ENCODE results near the gene HSPA12A. TPM values are rescaled to one million over a fixed set of nuclear protein-coding genes. Genes with fewer than 3 reads are reported as not detected.

The HSPA12A gene
- total RNA-seq, 1 experiment from 2014 or later, result 3.6 TPM

GRCh38 chr10:116691635-116692034, 50.7 kb downstream of the HSPA12A start:
- DNase-seq (ENCODE audit: low read depth), result no peak

- DNase-seq (ENCODE audit: low read depth), result peak; percentile 9
These were observed 51.7 kb downstream of the HSPA12A start for GRCh38 chr10:116690356-116691322.

GRCh38 chr10:116689744-116690143, 52.6 kb downstream of the HSPA12A start:
- DNase-seq (ENCODE audit: low read depth), result no peak

- no peak for DNase-seq (ENCODE audit: low read depth)
These were observed 53.4 kb downstream of the HSPA12A start for GRCh38 chr10:116688741-116689495.

GRCh38 chr10:116688241-116688711, 54.1 kb downstream of the HSPA12A start:
- peak; percentile 62 for DNase-seq (ENCODE audit: low read depth)

- DNase-seq (ENCODE audit: low read depth), result no peak
These were observed 54.7 kb downstream of the HSPA12A start for GRCh38 chr10:116687633-116688032.

- DNase-seq (ENCODE audit: low read depth), result no peak
These were observed 55.7 kb downstream of the HSPA12A start for GRCh38 chr10:116686632-116687031.

GRCh38 chr10:116685807-116686206, 56.6 kb downstream of the HSPA12A start:
- no peak for DNase-seq (ENCODE audit: low read depth)

GRCh38 chr10:116684781-116685180, 57.6 kb downstream of the HSPA12A start:
- DNase-seq (ENCODE audit: low read depth), result no peak

- DNase-seq (ENCODE audit: low read depth), result no peak
These were observed 58.5 kb downstream of the HSPA12A start for GRCh38 chr10:116683821-116684220.

GRCh38 chr10:116683166-116683565, 59.2 kb downstream of the HSPA12A start:
- DNase-seq (ENCODE audit: low read depth), result no peak

- no peak for DNase-seq (ENCODE audit: low read depth)
These were observed 63.0 kb downstream of the HSPA12A start for GRCh38 chr10:116679351-116679750.

- DNase-seq (ENCODE audit: low read depth), result no peak
These were observed 65.7 kb downstream of the HSPA12A start for GRCh38 chr10:116676633-116677032.

- DNase-seq (ENCODE audit: low read depth), result no peak
These were observed 66.2 kb downstream of the HSPA12A start for GRCh38 chr10:116676118-116676517.

GRCh38 chr10:116674901-116675423, 67.4 kb downstream of the HSPA12A start:
- no peak for DNase-seq (ENCODE audit: low read depth)

GRCh38 chr10:116673866-116674265, 68.5 kb downstream of the HSPA12A start:
- no peak for DNase-seq (ENCODE audit: low read depth)

GRCh38 chr10:116672891-116673290, 69.5 kb downstream of the HSPA12A start:
- no peak for DNase-seq (ENCODE audit: low read depth)

- no peak for DNase-seq (ENCODE audit: low read depth)
These were observed 71.0 kb downstream of the HSPA12A start for GRCh38 chr10:116671274-116671926.

- no peak for DNase-seq (ENCODE audit: low read depth)
These were observed 71.7 kb downstream of the HSPA12A start for GRCh38 chr10:116670706-116671105.

- DNase-seq (ENCODE audit: low read depth), result no peak
These were observed 72.3 kb downstream of the HSPA12A start for GRCh38 chr10:116669832-116670644.

- DNase-seq (ENCODE audit: low read depth), result no peak
These were observed 73.3 kb downstream of the HSPA12A start for GRCh38 chr10:116669080-116669479.
